ENCODE measurements around the gene CXXC4. TPM values are rescaled to one million over a fixed set of nuclear protein-coding genes. Genes with fewer than 3 reads are reported as not detected.

CXXC4 gene
- total RNA-seq, 1 experiment from 2014 or later = 0.54 TPM

- peak overlapping the region; percentile 50; the same call in 1 of the 2 replicates for H3K27ac ChIP-seq (ENCODE audit: low read depth, low read length)
- RAD21 ChIA-PET (ENCODE audit: low non-redundant PET in 1 of 2, low total read pairs in 2 of 2, uncharacterized antibody in 2 of 2, unreplicated experiment in 2 of 2) = no interaction called here
- no peaks in the 10 kb centered on the region for H3K9me2 ChIP-seq (ENCODE audit: insufficient read depth)
- ATAC-seq = peak; percentile 53
- no peaks in the 10 kb centered on the region for H3K36me3 ChIP-seq (ENCODE audit: control insufficient read depth in 1 of 2, insufficient read depth in 2 of 2, low read length in 2 of 2)
- CTCF ChIA-PET = no interaction called here
- POLR2A ChIA-PET = no interaction called here
- H3K4me3 ChIP-seq (replicated peaks in 1 of 2; ENCODE audit: low read depth in 1 of 2, low read length in 2 of 2) = peak overlapping the region; percentile 54 to 68
- BruUV-seq (replicated peaks) = no TSS peak
- no peaks in the 10 kb centered on the region for H3K79me2 ChIP-seq (ENCODE audit: insufficient read depth, low read length)
- H3K9ac ChIP-seq (ENCODE audit: low read length) = peak overlapping the region; percentile 59
- DNase-seq (ENCODE audit: low read depth, low spot score) = no peak
- peak overlapping the region; percentile 90 for H3K4me2 ChIP-seq (ENCODE audit: low read length)
- no peak overlapping the region for H2AFZ ChIP-seq (ENCODE audit: low read depth, low read length, poor library complexity, severe bottlenecking)
- H3K4me1 ChIP-seq (ENCODE audit: control insufficient read depth in 1 of 2, insufficient read depth in 2 of 2, low read length in 2 of 2) = peaks cover 17 to 32% of the 10 kb centered on the region in 2 experiments
- TF ChIP-seq POLR2AphosphoS5 (IDR thresholded peaks at IDR 0.05; ENCODE audit: low read depth, low read length) = no peak; the same call in 1 of the 2 replicates
- TF ChIP-seq CTCF (IDR thresholded peaks at IDR 0.05 in 2 of 3, conservative IDR thresholded peaks at IDR 0.05 in 1 of 3; ENCODE audit: borderline replicate concordance in 1 of 3, insufficient read depth in 1 of 3, low read depth in 2 of 3, low read length in 2 of 3) = no peak
- TF ChIP-seq EZH2 (IDR thresholded peaks at IDR 0.05) = no peak
- TF ChIP-seq ZBTB33 (IDR thresholded peaks at IDR 0.05; ENCODE audit: extremely low read depth, insufficient replicate concordance, low read length) = no peak
- TF ChIP-seq EGR1 (IDR thresholded peaks at IDR 0.05; ENCODE audit: low read depth) = no peak
- no peak for TF ChIP-seq EZH2phosphoT487 (IDR thresholded peaks at IDR 0.05; ENCODE audit: borderline replicate concordance)
- TF ChIP-seq SRF (IDR thresholded peaks at IDR 0.05; ENCODE audit: low read depth) = no peak
- TF ChIP-seq ZNF274 (IDR thresholded peaks at IDR 0.05; ENCODE audit: low read depth, low read length) = no peak
- H4K20me1 ChIP-seq (ENCODE audit: insufficient read depth) = no peaks in the 10 kb centered on the region
- intact Hi-C loops (cut with micrococcal nuclease) = no loop called here
- no peaks in the 10 kb centered on the region for H3K27me3 ChIP-seq (ENCODE audit: insufficient read depth, low read length)
- no peaks in the 10 kb centered on the region for H3K9me3 ChIP-seq (ENCODE audit: control insufficient read depth in 1 of 2, insufficient read depth in 1 of 2, low read depth in 1 of 2, low read length in 2 of 2)
Measured at GRCh38 chr4:104491481-104492182, 3.1 kb downstream of the CXXC4 start.

Data from HCT116 (cell line).